AG09319 (cell line): Measurements from ENCODE around the gene BPGM.

Experiments used
- DNase-seq: peaks from one replicate; pipeline ENCODE4 v3.0.0-alpha.2; 2010; ENCODE audit warnings: low read depth; ENCODE audit errors: extremely low read depth
- TF ChIP-seq, protein P1 (sequence below): IDR thresholded peaks from 2 replicates; pipeline ENCODE4 v1.5.1; 2011; ENCODE audit warnings: low read depth, mild to moderate bottlenecking, inconsistent platforms, low read length, moderate library complexity

Gene BPGM

DNA sequence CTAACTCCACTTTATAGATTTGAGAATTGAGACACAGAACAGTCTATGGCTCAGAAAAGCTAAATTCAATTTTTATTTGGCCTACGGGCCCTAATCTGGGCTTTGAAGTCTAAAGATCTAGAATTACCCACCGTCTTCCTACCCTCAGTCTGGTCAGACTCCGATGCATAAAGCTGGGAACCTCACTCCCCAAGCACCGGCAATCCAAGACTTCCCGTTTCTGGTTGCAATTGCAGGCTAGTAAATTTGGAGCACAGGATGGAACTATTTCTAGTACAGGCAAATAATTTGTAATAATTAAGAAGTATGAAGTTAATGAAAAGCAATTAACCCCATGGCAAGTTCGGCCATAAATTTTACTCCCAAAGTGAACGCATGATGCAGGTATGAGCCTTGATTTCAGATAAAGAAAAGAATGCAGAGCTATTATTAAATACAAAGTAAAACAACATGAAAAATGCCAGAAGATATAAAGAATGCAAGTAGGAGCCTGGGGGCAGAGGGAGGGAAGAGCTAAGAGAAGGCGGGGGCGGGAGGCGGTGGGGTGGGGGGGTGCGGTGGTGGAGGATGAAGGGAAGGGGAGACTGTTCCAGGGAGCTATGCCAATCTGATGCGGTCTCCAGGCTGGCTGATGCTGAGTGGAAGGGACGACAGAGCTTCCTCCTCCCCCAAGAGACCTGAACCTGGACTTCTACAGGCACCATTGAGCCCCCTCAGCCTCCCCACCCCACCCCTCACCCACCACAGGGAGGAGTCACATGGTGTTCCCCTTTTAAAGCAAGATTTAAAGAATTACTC is 45.1 kb downstream of the BPGM start:
- peak; percentile 49 for DNase-seq
- TF ChIP-seq, protein P1, sequence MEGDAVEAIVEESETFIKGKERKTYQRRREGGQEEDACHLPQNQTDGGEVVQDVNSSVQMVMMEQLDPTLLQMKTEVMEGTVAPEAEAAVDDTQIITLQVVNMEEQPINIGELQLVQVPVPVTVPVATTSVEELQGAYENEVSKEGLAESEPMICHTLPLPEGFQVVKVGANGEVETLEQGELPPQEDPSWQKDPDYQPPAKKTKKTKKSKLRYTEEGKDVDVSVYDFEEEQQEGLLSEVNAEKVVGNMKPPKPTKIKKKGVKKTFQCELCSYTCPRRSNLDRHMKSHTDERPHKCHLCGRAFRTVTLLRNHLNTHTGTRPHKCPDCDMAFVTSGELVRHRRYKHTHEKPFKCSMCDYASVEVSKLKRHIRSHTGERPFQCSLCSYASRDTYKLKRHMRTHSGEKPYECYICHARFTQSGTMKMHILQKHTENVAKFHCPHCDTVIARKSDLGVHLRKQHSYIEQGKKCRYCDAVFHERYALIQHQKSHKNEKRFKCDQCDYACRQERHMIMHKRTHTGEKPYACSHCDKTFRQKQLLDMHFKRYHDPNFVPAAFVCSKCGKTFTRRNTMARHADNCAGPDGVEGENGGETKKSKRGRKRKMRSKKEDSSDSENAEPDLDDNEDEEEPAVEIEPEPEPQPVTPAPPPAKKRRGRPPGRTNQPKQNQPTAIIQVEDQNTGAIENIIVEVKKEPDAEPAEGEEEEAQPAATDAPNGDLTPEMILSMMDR: no peak

DNA sequence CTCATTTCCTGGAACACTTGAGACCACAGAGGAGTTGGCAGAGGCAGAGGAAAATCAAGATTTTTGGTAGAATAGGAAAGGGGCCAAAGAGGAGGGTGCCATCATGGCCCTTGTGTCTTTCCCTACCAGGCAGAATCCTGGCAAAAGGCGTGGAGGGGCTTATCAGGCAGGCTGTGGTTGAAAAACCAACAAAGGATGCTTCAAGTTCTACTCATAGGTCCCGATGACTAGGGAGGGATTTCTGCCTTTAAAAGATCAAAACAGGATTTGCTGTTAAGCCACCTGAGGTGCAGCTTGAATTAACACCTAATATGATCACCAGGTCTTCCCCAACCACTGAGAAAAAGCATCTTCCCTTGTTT is 45.7 kb downstream of the BPGM start:
- TF ChIP-seq, protein P1: no peak
- DNase-seq: no peak

DNA sequence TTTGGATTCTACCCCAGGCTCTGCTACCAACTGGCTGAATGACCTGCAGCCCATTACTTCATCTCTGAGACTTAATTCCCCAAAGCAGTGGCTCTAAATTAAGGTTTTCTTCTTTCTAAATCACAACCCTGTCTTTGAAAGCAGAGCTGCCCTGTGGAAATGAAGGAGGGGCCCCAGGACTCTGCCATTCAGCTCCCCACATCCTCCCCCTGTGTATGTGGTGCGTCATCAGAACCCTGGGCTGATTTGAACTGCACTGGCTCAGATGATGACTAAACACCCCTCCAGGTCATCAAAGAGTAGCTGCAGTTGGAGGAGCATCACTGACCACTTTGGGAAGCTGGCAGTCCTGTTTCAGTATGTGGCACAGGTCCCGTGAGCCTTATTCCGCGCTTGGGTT is 46.6 kb downstream of the BPGM start:
- TF ChIP-seq, protein P1: no peak
- DNase-seq: peak; percentile 85

DNA sequence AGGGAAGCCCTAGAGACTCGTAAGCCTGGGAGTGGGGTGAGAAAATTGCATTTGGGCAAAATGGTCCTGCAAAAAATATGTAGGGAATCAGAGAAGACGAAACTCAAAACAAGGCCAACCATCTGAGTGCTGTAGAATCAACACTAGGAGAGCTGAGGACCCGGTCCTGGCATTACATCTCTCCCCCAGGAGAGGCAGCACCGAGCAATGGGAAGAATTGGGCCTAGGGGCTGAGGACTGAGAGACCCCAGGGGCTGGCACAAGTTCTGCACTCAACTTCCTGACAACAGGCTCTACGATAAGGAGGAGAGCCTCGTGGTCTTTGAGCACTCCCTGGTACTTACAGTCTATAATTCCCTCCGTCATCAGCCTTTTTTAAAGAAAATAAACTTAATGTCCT is 47.6 kb downstream of the BPGM start:
- no peak for DNase-seq
- TF ChIP-seq, protein P1: peak; percentile 33

DNA sequence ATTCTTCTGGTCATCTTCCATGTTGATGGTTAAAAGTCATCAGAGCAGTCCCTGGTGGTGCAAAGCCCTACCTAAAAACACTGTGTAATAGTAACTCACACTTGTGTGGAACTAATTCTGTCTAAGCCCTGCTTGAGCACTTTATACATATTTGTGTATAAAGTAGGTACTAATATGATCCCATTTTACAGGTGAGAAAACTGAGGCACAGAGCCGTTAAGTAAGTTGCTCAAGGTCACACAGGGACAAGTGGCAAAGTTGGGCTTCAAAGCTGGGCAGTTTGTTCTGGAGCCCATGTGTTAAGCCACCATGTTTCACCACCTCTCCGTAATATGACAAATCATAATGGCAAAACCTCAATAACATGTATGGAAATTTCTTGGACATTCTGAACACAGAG is 48.1 kb downstream of the BPGM start:
- TF ChIP-seq, protein P1: no peak

DNA sequence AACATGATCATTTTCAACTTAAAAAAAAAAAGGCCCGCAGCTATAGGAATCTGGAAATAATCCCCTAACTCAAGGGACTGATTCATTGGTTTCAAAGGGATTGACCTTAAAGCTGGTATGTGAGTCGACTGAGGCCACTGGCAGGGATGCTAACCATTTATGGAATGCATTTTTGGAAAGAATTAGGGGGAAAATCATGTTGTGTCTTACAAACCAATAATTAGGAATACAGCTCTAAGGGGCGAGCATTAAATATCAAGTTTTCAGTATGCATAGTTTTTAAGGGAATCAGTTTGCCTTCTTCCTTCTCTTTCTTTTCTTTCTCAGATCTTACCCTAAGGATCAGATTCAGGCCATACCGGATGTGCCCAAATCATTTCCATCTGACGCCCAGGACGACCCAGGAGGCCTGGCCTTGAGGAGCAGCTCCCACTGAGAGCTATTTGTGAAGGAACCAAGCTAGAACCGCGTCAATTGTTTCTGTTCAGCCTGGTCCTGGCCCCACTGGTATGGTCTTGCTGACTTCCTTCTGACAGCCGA is 48.7 kb downstream of the BPGM start:
- DNase-seq: peak; percentile 92

More for the DNA sequence above, 48.1 kb downstream of the BPGM start:
- DNase-seq: no peak

DNA sequence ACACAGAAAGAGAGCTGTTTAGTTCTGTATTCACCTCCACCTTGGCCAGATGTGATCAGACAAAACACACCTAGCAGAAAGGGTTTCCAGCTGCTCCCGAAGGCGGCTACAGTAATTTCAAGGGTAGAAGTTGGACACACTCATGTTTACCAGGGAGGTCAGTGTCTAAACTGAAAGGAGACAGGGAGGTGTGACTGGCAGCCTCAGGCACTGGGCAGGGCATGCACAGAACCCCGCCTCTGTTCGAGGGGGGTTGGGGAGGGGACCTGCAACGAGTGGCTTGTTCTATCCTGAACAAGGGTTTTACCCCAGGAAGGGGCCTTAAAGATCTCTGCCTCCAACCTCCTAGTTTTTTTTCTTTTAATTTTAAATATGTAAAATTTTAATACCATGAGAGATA is 49.6 kb downstream of the BPGM start:
- TF ChIP-seq, protein P1: no peak
- DNase-seq: no peak

More for the DNA sequence above, 48.7 kb downstream of the BPGM start:
- TF ChIP-seq, protein P1: no peak
